GM12892 (cell line): ENCODE data around the gene CCDC149.

Source experiments
- POLR2AphosphoS5 ChIP-seq: IDR thresholded peaks from 2 replicates; pipeline ENCODE4 v1.6.1; 2011; ENCODE audit warnings: low read depth, low read length, control low read depth
- TAF1 ChIP-seq: IDR thresholded peaks from 2 replicates; pipeline ENCODE4 v1.6.1; 2011; ENCODE audit warnings: low read depth, mild to moderate bottlenecking, control low read depth, low read length, borderline replicate concordance

- TF ChIP-seq TAF1: no peak
- no peak for TF ChIP-seq POLR2AphosphoS5
Measured at GRCh38 chr4:24927049-24927448, 14.2 kb upstream of the CCDC149 start.
